ENCODE measurements around the gene SYT4. TPM values are rescaled to one million over a fixed set of nuclear protein-coding genes. Genes with fewer than 3 reads are reported as not detected.

SYT4 gene
- total and polyA plus RNA-seq, 2 experiments from 2014 or later, result 3.7 to 10.4 TPM

GRCh38 chr18:43267818-43268217 is 9.5 kb downstream of the SYT4 start:
- H3K9me3 Mint-ChIP-seq, result peaks cover 9% of the 10 kb centered on the region; the same call in 1 of the 3 replicates
- ATAC-seq (no peak), DNase-seq (ENCODE audit: low spot score) (no peak)
- 0 out of 2 replicates have a peak, but pooled peaks cover 3% of the 10 kb centered on the region for H3K4me1 ChIP-seq (ENCODE audit: insufficient read depth)
- TF ChIP-seq NANOG (IDR thresholded peaks at IDR 0.05; ENCODE audit: borderline replicate concordance) (no peak), ZNF114 (CRISPR knock-in tag; IDR thresholded peaks at IDR 0.05) (no peak), CTCF (conservative IDR thresholded peaks at IDR 0.05; ENCODE audit: low read depth in 2 of 2) (no peak), ZNF462 (CRISPR knock-in tag; IDR thresholded peaks at IDR 0.05) (no peak)
- no peak overlapping the region for H3K4me3 ChIP-seq
- H3F3A ChIP-seq (replicated peaks; ENCODE audit: low read depth), result no peaks in the 10 kb centered on the region
- H3K36me3 Mint-ChIP-seq (ENCODE audit: low read depth), result peaks cover 42% of the 10 kb centered on the region; the same call in 2 of the 3 replicates
- H4K20me1 ChIP-seq (replicated peaks; ENCODE audit: insufficient read depth), result no peaks in the 10 kb centered on the region
- no peak overlapping the region for H3K4me2 ChIP-seq
- no peak overlapping the region for H3K4me3 Mint-ChIP-seq
- no peaks in the 10 kb centered on the region for H3K36me3 ChIP-seq (ENCODE audit: insufficient read depth)
- H3K4me1 Mint-ChIP-seq, result peaks cover 8% of the 10 kb centered on the region; the same call in 2 of the 3 replicates
- peaks cover 1% of the 10 kb centered on the region for H3K27me3 Mint-ChIP-seq (ENCODE audit: insufficient read depth, low read depth, poor library complexity)
- H2AFZ ChIP-seq, result no peak overlapping the region
- no peaks in the 10 kb centered on the region for H3K79me2 ChIP-seq (replicated peaks; ENCODE audit: insufficient read depth)
- no peaks in the 10 kb centered on the region for H3K9me2 ChIP-seq (ENCODE audit: insufficient read depth)
- H3K27me3 ChIP-seq (ENCODE audit: insufficient read depth), result no peaks in the 10 kb centered on the region
- no peak overlapping the region for H3K27ac ChIP-seq (ENCODE audit: low read depth)
- H3K27ac Mint-ChIP-seq, result no peak overlapping the region
